K562 (cell line): ENCODE measurements around the gene THEM5. TPM values are rescaled to one million over a fixed set of nuclear protein-coding genes. Genes with fewer than 3 reads are reported as not detected.
A peak's percentile ranks its signal among the peaks of the same experiment; 100 is the strongest.

Experiments used
- ARID1B ChIP-seq: fragments of 450-650 bp; IDR thresholded peaks from 2 replicates; pipeline ENCODE4 v1.6.1; 2016; ENCODE audit warnings: antibody characterized with exemption, mild to moderate bottlenecking, inconsistent platforms
- ARID2 ChIP-seq: fragments of 450-650 bp; IDR thresholded peaks from 2 replicates; pipeline ENCODE4 v1.6.1; 2017; ENCODE audit warnings: antibody characterized with exemption, mild to moderate bottlenecking
- CREB3 ChIP-seq: fragments of 450-650 bp; conservative IDR thresholded peaks from 2 replicates; pipeline ENCODE4 v1.6.1; 2016; ENCODE audit warnings: missing genetic modification characterization, low read depth, mild to moderate bottlenecking, missing compliant biosample characterization, moderate library complexity
- DPF2 ChIP-seq: fragments of 450-650 bp; IDR thresholded peaks from 2 replicates; pipeline ENCODE4 v1.6.1; 2016
- FOSL1 ChIP-seq: fragments of 200-800 bp; sonication (Bioruptor generic); conservative IDR thresholded peaks from 2 replicates; pipeline ENCODE4 v1.6.1; 2016; ENCODE audit warnings: missing genetic modification characterization, missing compliant biosample characterization
- GABPA ChIP-seq: fragments of 200-800 bp; sonication (Bioruptor generic); conservative IDR thresholded peaks from 2 replicates; pipeline ENCODE4 v1.6.1; 2016; ENCODE audit warnings: low read depth, missing genetic modification characterization, missing compliant biosample characterization
- GATAD2B ChIP-seq: fragments of 450-650 bp; IDR thresholded peaks from 2 replicates; pipeline ENCODE4 v1.6.1; 2017; ENCODE audit warnings: mild to moderate bottlenecking, borderline replicate concordance
- HNRNPUL1 ChIP-seq: fragments of 200-400 bp; formaldehyde crosslinking; IDR thresholded peaks from 2 replicates; pipeline ENCODE4 v1.6.1; 2017; ENCODE audit warnings: low read length
- KLF16 ChIP-seq: IDR thresholded peaks from 2 replicates; pipeline ENCODE4 v1.6.1; 2016; ENCODE audit warnings: antibody characterized with exemption
- L3MBTL2 ChIP-seq: fragments of 450-650 bp; IDR thresholded peaks from 2 replicates; pipeline ENCODE4 v1.6.1; 2016; ENCODE audit warnings: mild to moderate bottlenecking, moderate library complexity
- MCM5 ChIP-seq: fragments of 450-650 bp; IDR thresholded peaks from 2 replicates; pipeline ENCODE4 v1.6.1; 2016; ENCODE audit warnings: low read depth
- NELFE ChIP-seq: IDR thresholded peaks from 2 replicates; pipeline ENCODE4 v1.6.1; 2011; ENCODE audit warnings: mild to moderate bottlenecking; ENCODE audit not compliant: insufficient read depth, insufficient read length
- NR4A1 ChIP-seq, 2 experiments: fragments of 250-450 bp in 1 of 2; fragments of 450-650 bp in 1 of 2; sonication (Bioruptor Pico) in 1 of 2; IDR thresholded peaks; 2 replicates each; pipeline versions ENCODE4 v1.4.0 to v1.6.1; 2016 to 2020; ENCODE audit warnings: mild to moderate bottlenecking in 2 of 2, missing compliant biosample characterization in 1 of 2, missing genetic modification characterization in 1 of 2, moderate library complexity in 1 of 2
- RB1 ChIP-seq: fragments of 450-650 bp; IDR thresholded peaks from 2 replicates; pipeline ENCODE4 v1.6.1; 2017; ENCODE audit warnings: low read depth, mild to moderate bottlenecking
- SMARCA4 ChIP-seq: fragments of 450-650 bp; IDR thresholded peaks from 2 replicates; pipeline ENCODE4 v1.6.1; 2016
- SMARCC2 ChIP-seq: fragments of 450-650 bp; IDR thresholded peaks from 2 replicates; pipeline ENCODE4 v1.6.1; 2017; ENCODE audit warnings: antibody characterized with exemption, moderate library complexity, mild to moderate bottlenecking, low read depth
- SMARCE1 ChIP-seq: fragments of 450-650 bp; IDR thresholded peaks from 2 replicates; pipeline ENCODE4 v1.7.1; 2016; ENCODE audit warnings: mild to moderate bottlenecking
- SP1 ChIP-seq: sonication (generic); formaldehyde crosslinking; IDR thresholded peaks from 2 replicates; pipeline ENCODE4 v1.8.1; 2022; ENCODE audit warnings: mild to moderate bottlenecking, missing genetic modification reagents
- TBP ChIP-seq: optimal IDR thresholded peaks from 2 replicates; pipeline ENCODE3; 2011; ENCODE audit warnings: low read depth, low read length, improper control_type of control experiment
- XRCC3 ChIP-seq: fragments of 450-650 bp; IDR thresholded peaks from 2 replicates; pipeline ENCODE4 v1.6.1; 2017; ENCODE audit warnings: mild to moderate bottlenecking, moderate library complexity
- ZNF347 ChIP-seq: fragments of 450-650 bp; formaldehyde crosslinking; IDR thresholded peaks from 2 replicates; pipeline ENCODE4 v1.4.0; 2020; ENCODE audit warnings: low read depth, mild to moderate bottlenecking, moderate library complexity
- ZNF696 ChIP-seq: fragments of 250-450 bp; sonication (Bioruptor Pico); conservative IDR thresholded peaks from 2 replicates; pipeline ENCODE4 v1.4.0; 2020; ENCODE audit warnings: mild to moderate bottlenecking, moderate library complexity
- polyA plus RNA-seq, 8 experiments: library from polyadenylated mRNA; depleted of rRNA in 4 of 8; stranded (reverse) in 5 of 8; unstranded in 3 of 8; fragments of >200 nt; fragmentation: Nextera tagmentation in 2 of 8; fragmentation: Illumina TruSeq in 1 of 8; extraction: Ambion mirVana in 2 of 8; extraction: Trizol in 1 of 8; gene quantifications; 2 replicates each; pipeline versions ENCODE4 v1.2.1 to v1.2.3, GENCODE V29; 2011 to 2014; ENCODE audit warnings: inconsistent platforms in 1 of 8, missing spikeins in 1 of 8
- total RNA-seq, 7 experiments: library from RNA; depleted of rRNA in 6 of 7; stranded (reverse); fragments of >200 nt in 6 of 7; fragmentation: Illumina TruSeq in 2 of 7; extraction: Trizol in 2 of 7; gene quantifications; 2 replicates each; pipeline versions ENCODE4 v1.2.1 to v1.2.3, GENCODE V29; 2011 to 2021; ENCODE audit warnings: low replicate concordance in 1 of 7
- TF ChIP-seq, protein P1 (sequence below), 2 experiments: fragments of 450-650 bp; formaldehyde crosslinking in 1 of 2; IDR thresholded peaks; 2 replicates each; pipeline versions ENCODE4 v1.4.0 to v1.6.1; 2014 to 2020; ENCODE audit warnings: mild to moderate bottlenecking in 2 of 2, borderline replicate concordance in 1 of 2, low read depth in 1 of 2

Gene THEM5
- total and polyA plus RNA-seq, 9 of the 15 experiments (the other 6 are each of a cell fraction or from before 2014, with no cell fraction given): not detected

DNA sequence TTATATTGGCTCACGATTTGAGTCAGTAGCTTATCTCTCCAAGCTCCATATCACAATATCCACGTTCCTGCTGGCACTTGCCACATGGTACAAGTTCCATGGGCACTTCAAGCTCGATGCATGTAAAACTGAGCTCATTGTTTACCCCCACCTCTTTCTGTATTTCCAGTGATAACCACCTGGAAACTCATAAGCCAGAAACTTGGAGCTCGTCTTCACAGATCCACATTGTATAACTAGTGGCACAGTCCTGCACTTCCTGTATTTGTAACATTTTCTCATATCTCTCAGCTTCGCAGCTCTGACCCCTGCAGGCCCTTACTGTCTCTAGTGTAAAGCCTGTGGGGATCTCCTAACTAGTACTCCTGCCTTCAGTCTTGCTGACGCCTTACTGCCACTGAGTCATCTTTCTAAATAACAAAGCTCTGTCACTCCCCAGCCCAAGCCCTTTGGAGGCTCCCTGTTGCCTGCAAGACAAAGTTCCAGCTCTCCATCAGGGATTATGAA, 7.4 kb downstream of the THEM5 start (continued):
- TF ChIP-seq, protein P1, sequence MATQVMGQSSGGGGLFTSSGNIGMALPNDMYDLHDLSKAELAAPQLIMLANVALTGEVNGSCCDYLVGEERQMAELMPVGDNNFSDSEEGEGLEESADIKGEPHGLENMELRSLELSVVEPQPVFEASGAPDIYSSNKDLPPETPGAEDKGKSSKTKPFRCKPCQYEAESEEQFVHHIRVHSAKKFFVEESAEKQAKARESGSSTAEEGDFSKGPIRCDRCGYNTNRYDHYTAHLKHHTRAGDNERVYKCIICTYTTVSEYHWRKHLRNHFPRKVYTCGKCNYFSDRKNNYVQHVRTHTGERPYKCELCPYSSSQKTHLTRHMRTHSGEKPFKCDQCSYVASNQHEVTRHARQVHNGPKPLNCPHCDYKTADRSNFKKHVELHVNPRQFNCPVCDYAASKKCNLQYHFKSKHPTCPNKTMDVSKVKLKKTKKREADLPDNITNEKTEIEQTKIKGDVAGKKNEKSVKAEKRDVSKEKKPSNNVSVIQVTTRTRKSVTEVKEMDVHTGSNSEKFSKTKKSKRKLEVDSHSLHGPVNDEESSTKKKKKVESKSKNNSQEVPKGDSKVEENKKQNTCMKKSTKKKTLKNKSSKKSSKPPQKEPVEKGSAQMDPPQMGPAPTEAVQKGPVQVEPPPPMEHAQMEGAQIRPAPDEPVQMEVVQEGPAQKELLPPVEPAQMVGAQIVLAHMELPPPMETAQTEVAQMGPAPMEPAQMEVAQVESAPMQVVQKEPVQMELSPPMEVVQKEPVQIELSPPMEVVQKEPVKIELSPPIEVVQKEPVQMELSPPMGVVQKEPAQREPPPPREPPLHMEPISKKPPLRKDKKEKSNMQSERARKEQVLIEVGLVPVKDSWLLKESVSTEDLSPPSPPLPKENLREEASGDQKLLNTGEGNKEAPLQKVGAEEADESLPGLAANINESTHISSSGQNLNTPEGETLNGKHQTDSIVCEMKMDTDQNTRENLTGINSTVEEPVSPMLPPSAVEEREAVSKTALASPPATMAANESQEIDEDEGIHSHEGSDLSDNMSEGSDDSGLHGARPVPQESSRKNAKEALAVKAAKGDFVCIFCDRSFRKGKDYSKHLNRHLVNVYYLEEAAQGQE (IDR thresholded peaks at IDR 0.05; ENCODE audit: borderline replicate concordance): no peak
- TF ChIP-seq, protein P1 (CRISPR knock-in tag; IDR thresholded peaks at IDR 0.05; ENCODE audit: low read depth): no peak
- TF ChIP-seq CREB3 (tag): no peak
- no peak for TF ChIP-seq KLF16
- peak; percentile 64; the same call in 1 of the 2 replicates for TF ChIP-seq SMARCC2
- no peak for TF ChIP-seq GABPA (tag)
- no peak for TF ChIP-seq MCM5
- TF ChIP-seq XRCC3: no peak
- TF ChIP-seq ZNF696 (CRISPR knock-in tag): no peak
- TF ChIP-seq SMARCA4: peak; percentile 50; the same call in 1 of the 2 replicates
- peak; percentile 28 for TF ChIP-seq DPF2
- TF ChIP-seq ARID1B: peak; percentile 17; the same call in 1 of the 2 replicates
- peak; percentile 66 for TF ChIP-seq FOSL1 (tag)
- no peak for TF ChIP-seq RB1
- no peak for TF ChIP-seq GATAD2B
- TF ChIP-seq ZNF347 (CRISPR knock-in tag): no peak
- TF ChIP-seq TBP: no peak
- TF ChIP-seq SMARCE1: 0 out of 2 replicates have a peak, but pooled peaks have one; percentile 44
- no peak for TF ChIP-seq NR4A1 (CRISPR knock-in tag; IDR thresholded peaks at IDR 0.05)
- peak; percentile 72; the same call in 1 of the 2 replicates for TF ChIP-seq NR4A1 (tag; IDR thresholded peaks at IDR 0.05)
- TF ChIP-seq HNRNPUL1: no peak
- TF ChIP-seq SP1 (CRISPR knock-in tag): no peak
- TF ChIP-seq L3MBTL2: peak; percentile 90
- no peak for TF ChIP-seq ARID2
- TF ChIP-seq NELFE: no peak
